ENCODE results near the gene SCTR.

SCTR gene

GRCh38 chr2:119486886-119487285, 37.4 kb downstream of the SCTR start:
- DNase-seq = no peak

- DNase-seq = no peak
These were observed 38.0 kb downstream of the SCTR start for GRCh38 chr2:119486196-119486827.

DNA sequence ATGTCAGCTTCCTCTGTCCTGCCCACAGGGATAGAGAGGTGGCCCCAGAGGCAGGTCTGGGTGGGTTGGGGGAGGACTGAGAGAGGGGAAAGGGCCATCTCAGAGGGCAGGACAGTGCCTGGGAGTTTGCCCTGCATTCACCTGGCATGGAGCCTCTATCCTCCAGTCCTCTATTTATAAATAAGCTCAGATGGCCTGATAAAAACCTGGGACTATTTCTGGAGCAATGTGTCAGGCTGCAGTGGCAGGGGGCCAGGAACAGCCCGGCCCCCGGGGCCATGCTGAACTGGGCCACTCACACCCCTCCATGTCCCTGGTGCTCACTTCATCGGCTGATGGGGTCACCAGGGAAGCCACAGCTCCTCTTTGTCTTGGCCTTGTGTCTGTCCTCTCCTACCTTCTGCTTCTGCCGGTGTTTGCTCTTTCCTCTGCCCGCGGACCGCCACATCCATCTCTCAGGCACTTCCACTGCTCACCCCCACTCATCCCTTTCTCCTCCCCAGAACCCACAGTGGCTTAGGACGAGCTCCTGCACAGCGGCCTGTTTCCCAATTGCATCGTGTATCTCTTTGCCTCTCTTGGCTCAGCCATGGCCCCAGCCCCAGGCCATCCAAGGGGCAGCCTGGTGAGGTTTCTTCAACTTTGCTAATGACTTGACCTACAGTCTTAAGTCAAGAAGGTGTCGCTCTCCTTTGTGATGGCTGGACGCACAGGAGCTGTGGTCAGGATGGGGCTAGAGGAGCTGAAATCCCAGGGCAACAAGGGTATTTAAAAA, 38.8 kb downstream of the SCTR start:
- DNase-seq = no peak

DNA sequence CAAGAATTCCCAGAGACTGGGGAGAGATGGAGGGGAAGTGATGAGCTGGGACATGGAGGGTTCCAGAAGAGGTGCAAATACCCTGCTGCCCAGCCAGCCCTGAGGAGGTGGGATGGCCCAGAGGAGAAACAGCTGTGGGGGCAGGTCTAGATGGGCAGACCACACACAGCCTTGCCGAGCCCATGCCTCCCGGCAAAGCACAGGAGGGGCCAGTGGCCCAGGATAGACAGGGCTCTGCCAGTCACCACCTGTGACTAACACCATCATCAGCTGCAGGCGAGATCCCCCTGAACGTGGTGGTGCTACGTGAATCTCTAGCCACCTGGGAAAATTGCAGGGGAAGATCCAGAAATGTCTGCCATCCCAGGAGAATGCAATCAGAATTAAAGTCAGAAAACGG, 39.4 kb downstream of the SCTR start:
- no peak for DNase-seq

DNA sequence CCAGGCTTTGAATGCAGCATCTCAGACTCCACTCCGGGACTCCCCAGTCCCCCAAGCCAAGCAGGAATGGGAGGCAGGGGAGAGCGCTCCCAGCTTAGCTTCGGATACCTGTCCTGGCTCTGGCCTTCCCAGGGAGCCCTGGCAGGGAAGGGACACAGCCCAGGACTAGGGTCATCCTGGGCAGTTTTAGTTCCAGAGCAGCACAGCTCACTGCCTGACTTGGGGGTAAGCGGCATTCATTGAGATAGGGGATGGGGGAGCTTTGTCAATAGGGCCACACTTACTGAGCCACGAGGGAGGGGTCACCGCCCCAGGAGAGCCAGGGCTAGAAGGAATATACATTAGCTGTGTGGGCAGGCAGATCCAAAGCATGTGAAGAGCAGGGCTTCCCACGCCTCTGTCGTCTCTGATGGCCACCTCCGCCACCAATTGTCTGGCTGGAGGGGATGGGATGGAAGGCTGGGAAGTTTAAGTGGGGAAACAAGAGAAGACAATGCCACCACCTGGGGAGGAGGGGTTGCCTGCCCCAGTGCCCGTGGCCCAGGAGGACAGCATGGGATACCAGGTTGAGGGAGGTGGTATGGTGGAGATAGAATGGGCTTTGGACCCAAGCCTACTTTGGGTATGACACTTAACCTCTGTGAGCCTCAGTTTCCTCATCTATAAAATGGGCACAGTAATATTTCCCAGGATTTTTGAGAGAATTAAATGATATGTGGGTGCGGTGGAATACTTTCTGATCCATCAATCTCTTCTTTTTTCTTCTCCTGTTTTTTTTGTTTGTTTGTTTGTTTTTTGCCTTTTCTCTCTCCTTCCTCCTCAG, 40.2 kb downstream of the SCTR start:
- DNase-seq = no peak

DNA sequence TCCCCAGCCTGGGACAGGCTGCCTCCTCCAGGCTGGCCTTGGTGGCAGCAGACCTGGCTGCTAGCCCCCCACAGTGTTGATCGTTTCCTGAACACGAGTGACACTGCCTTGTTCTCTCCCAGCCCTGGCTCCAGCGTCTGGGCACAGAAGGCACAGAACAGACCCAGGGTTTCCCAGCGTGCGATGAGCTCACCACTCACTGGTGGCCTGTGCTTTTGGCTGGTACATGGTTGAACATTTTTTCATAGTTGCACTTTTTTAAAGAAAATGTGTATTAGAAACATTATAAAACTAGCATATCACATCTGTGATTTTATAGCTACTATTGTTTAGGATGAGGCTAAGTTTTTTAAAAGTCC, 40.9 kb downstream of the SCTR start:
- no peak for DNase-seq

GRCh38 chr2:119482481-119483394, 41.5 kb downstream of the SCTR start:
- no peak for DNase-seq

DNA sequence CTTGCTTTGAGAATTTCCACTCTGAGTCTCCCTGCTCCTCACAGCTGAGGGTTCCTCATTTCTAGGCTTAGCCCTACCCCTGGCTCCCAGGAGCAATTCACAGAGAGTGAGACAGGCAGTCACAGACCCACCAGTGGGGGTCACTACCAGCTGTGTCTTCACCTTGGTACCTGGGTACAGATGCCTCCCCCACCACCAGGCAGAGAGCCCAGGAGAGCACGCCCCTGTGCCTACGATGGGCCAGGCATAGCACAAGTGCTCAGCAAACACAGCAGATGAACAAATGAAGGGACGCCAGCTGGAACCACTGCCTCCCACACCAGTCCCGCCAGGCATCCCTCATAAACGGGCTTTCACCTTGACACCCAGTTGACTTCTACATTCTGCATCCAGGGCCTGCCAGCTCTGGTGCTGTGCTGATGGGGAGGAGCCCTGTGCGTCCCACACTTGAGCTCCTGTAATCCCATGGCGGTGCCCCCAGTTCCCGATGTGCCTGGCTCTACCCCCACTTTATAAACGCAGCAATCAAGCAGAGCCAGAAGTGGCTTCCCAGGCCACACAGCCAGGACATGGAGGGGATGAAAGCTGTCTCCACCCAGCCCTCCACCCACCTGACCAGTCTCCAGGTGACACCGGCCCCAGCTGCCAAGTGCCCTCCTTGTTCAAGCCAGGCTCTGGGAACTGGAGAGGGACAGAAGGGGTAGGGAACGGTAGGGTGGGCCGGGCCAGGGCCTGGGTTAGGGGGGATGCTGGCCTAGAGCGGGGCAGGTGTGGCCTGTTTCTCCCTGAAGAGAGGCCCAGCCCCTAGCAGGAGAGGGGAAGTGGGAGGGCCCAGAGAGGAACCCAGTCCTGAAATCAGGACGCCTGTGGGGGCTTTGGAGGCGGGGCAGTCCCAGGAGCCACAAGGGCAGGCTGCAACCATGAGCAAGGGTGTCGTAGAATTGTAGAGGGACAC, 42.5 kb downstream of the SCTR start:
- DNase-seq = no peak

DNA sequence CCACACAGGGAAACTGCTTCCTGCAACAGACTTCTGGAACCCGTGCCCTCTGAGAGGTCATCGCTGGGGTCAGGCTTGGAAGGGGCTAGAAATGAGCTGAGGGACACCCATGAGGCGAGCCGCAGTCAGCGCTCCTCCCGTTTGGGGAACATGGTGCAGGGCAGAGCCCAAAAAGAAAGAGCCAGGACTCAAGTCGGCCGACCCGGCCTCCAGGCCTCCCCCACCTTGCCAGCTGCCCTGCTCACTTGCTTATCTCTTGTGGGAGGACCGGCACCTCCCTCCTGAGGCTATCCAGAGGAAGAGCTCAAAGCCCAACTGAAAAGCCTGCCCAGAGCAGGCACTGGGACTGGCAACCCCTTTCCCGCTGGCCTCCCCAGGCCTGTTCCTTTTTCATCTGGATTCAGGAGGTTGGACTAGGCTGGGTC, 43.6 kb downstream of the SCTR start:
- DNase-seq = no peak

DNA sequence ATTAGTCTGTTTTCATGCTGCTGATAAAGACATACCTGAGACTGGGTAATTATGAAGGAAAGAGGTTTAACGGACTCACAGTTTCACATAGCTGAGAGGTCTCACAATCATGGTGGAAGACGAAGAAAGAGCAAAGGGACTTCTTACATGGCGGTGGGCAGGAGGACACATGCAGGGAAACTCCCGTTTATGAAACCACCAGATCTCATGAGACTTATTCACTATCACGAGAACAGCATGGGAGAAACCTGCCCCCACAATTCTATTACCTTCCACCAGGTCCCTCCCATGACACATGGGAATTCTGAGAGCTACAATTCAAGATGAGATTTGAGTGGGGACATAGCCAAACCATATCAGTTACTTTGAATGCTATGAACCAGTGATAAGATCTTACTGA, 44.1 kb downstream of the SCTR start:
- DNase-seq = no peak

- no peak for DNase-seq
These were observed 45.3 kb downstream of the SCTR start for GRCh38 chr2:119478978-119479295.

GRCh38 chr2:119478188-119478977, 45.9 kb downstream of the SCTR start:
- no peak for DNase-seq

GRCh38 chr2:119477113-119477505, 47.2 kb downstream of the SCTR start:
- no peak for DNase-seq

DNA sequence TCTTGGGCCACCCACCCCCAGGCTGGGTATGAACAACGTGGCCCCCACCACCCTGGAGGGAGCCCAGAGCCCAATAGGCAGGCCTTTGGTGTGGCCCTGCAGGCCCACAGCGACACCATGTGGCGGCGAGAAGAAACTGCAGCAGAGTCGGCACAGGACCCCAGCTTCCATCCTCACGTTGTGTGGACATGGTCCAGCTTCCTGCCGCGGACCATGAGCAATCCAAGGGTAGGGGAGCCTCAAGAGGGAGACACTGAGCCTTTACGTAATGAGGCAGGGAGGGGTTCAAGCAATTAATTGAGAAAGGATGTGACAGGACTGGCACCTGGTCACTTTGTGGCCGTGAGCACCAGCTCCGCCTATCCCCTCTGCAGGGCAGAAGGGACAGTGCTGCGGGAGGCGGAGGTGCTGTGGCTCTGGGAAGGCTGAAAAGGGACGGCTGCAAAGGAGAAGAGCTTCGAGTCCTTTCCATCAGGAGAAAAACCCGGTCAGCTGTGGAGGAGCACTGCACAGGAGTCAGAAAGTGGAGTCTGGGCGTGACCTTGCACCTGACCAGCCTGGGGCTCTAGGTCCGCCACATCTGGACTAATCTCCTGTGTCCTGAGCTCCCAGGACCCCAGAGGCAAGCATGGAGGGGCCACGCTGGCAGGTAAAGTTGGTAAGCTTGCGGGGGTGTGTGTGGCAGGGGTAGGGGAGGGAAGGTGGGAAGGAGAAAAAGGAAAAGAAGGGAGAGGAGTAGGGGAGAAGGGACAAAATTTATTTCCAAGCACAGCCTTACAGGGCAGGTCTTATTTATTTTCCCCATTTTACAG, 47.8 kb downstream of the SCTR start:
- peak; percentile 39 for DNase-seq

DNA sequence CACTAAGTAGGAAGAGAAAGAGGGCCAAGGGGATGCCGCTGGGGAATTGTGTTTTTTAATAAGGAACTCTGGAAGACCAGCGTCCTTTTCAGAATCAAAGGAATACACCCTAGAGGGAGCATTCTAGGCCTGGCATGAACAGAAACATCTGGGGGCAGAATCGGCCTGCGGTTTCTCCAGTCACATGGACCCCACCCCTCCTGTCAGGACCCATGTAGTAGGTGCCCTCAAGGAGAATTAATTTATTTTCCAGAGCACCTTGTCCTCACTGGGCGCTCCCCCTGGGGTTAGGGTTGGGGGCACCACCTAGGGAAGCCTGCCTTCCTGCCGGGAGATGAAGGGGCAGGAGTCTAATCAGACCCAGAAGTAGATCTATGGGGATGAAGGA, 48.4 kb downstream of the SCTR start:
- no peak for DNase-seq

DNA sequence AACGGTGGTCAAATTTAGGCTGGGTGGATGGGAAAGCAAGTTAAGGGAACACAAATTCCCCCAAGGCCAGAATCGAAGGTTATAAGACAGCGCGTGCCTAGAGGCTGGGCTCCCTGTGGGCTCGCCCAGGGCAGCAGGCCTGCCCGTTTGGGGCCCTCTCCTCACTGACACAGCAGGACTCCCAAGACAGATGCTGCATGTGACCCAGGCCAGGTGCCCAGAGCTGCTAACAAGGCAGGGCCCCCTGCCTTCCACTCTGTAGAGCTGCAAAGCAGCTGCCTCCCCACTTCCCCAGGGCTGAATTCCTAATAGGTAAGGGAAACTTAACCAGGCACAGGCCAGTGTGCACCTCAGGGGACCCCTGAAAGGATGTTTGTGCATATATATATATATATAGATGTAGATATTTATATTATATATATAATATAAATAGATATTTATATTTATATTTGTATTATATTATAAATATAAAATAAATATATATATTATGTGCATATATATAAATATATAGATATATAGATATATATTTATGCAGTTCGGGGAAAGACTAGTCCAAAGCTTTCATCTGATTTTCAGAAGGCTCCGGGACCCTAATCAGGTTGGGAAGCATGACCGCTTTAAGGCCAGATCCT, 48.9 kb downstream of the SCTR start:
- no peak for DNase-seq

DNA sequence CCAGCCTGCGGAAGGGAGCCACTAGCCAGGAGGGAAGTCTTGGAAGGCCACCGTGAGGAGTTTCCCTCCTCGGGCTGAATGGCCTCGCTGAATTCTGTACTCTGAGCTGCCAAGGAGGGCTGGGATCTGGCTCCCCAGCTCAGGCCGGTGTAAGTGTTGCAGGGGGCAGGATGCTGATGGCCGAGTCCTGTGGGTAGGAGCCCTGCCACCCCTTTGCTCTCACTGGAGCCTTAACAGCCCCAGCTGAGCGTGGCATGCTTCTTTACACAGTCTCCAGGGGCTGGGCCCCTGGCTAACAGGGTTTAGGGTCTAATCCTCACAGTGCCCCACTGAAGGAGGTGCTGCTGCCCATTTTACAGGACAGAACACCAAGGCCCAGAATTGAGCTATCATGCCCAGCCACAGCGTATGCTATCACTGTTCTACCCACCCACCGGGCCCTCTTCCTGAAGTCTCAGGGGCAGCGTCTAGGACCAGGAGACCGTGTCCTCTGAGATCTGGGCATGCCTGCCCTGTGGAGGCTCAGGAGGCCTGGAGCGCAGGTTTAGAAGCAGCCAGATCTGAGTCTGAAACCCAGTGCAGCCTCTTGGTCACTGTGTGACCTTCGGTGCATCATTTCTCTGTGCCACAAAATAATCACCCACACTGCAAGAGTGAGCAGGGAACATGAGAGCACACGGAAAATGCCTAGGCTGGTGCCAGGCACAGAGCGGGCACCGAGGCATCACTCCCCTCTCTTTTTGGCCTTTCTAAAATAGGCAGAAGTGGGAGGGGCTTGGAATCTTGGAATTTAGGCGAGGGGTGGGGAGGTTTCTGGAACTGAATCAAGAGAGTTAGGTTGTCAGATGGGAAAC, 49.7 kb downstream of the SCTR start:
- DNase-seq = no peak

DNA sequence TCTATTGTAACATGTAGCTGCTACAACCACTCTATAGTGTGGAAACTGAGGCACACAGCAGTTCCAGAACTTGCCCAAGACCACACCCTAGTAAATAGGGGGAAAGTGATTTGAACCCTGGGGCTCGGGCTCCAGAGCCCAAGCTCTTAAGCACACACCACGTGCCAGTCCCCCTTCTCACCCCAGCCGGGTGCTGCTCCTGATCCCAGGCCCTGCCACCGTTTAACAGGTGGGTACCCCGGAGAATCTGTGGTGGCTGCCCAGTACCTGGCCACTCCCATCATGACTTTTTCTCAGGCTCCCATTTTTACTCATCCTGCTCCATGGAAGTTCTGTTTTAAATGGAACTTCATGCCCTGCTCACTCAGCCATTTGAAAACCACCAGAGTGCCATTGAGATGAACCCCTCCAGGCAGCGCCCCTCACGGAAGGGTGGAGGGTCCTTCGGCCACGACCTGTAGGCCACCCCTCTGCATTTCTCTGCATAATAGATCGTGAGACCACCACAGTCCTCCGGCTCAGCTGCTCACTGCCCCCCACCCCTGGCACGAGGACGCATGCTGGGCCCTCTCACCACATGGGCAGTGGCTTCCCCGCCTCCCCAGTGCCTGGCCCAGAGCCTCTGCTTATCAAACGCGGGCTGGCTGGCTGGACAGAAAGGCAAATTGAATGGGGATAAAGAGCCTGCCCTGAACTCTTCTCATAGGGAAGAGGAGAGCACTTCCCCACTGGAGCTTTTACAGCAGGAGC, 50.5 kb downstream of the SCTR start:
- no peak for DNase-seq

Data from NCI-H774 (cell line).